Pons (tissue), 1 donor: ENCODE results near the gene PRR3.
"Not testable (repeated sequence)": the region's sequence is repeated elsewhere in the genome, so short reads cannot be mapped to it uniquely, and the experiment has no call there.

ENCODE experiments used
- DNase-seq: peaks from one replicate; pipeline ENCODE4 v3.0.0-alpha.2; 2016; ENCODE audit warnings: low spot score

The PRR3 gene, protein sequence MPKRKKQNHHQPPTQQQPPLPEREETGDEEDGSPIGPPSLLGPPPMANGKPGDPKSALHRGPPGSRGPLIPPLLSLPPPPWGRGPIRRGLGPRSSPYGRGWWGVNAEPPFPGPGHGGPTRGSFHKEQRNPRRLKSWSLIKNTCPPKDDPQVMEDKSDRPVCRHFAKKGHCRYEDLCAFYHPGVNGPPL

DNA sequence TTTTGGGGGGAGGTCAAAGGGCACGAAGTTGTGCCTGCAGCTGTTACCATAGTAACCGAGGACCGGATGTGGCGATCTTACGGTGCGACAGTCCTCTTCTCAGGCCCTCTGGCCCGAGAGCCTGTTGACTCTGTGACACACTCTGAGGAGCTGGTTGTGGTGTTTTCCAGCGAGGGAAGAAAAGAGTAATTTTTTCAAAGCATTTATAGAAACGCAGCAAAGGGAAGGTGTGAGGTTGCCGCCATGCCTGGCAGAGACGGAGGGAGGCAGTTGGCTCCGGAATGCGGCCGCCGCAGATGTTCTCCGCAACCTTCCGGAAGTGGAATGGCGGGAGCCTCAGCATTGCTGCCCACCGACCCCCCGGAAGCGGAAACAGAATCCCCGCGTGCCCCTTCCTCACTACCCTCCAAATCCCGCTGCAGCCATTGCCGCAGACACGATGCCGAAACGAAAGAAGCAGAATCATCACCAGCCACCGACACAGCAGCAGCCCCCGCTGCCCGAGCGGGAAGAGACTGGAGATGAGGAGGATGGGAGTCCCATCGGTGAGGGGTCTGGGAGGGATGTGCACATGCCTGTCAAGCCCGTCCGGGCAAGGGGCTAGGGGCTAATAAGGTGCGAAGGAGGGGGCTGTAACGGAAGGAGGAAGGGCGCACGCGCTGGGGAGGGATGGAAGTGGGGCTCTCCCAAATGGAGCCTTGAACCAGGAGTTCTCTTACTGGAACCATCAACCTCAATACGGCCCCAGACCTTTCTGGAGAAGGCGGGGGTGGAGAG, at the start of gene PRR3:
TSS of gene PRR3 (plus strand) at position 390 of the 777 bp plus-strand sequence. CDS start at position 440, 50 bp downstream.
- DNase-seq: peak; percentile 96

DNA sequence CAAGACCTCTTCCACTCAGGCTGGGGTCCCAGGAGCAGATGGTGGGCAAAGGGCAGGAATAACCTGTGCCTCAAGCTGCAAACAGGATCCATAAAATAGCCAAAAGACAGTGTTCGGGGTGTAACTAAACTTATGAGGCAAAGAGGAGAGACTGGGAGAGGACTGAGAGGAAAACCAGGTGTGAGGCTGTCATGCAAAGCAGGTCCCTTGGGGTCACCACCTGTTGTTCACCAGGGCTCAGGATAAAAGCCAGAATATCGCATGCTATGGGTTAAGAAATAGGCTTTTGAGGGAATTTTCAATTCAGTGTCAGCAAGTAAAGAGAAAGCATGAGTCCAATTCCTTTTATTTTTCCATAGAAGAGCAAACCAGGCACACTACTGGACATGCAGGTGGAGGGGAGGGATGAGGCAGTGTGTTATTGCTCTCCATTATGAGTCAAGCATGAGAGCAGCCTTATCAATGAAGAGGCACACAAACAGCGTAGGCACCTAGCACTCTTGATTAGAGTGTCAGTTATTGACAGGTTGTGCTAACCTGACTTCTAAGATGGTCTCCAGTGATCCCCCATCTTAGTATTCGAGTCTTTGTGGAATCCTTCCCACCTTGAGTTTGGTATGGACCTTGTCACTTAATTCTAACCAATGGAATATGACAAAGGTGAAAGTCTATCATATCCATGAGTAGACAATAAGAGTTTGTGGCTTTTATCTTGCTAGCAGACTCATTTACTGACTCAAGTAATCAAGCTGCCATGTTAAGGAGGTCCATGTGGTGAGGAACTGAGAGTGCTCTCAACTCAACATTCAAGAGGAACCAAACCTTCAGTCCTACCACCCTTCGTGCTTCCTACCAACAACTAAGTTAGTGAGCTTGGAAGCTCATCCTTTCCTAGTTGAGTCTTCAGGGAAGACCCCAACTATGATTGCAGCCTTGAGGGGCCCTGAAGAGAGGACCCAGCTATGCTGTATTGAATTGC, 49.0 kb upstream of the PRR3 start:
- no peak for DNase-seq

DNA sequence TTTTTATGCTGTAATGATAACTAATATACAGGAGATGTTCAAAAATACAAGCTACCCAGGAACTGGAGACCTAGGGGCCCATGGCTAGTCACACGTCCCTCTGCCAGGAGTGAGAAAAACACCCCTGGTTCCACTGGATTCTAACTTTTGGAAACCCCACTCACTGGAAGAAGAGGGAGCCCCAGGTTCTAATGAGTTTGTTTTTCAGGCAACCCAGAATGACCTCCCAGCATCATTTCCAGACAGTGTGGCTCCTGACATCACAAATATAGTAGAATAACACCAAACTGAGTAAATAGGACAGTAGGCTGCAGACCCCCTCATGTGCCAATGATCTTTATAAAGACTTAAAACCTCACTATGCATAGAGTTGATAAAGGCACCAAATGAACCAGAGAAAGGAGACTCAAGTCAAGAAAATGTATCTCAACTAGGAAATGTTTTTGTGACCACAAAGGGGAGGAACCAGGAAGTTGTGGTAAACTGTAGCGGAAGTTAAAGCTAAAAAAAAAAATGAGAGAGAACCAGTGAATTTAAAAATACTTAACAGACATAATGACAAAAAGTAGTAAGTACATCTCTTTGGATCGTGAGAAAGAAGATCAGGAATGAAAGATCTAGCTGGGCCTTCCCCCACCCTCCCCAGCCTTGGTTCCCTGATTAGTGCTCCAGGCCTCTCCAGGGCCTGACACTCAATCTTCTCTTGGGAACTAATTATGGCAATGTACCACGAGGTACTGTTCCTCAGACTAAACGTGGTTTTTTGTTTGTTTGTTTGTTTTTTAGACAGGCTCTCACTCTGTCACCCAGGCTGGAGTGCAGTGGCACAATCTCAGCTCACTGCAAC, 48.0 kb upstream of the PRR3 start:
- peak; percentile 58 for DNase-seq

DNA sequence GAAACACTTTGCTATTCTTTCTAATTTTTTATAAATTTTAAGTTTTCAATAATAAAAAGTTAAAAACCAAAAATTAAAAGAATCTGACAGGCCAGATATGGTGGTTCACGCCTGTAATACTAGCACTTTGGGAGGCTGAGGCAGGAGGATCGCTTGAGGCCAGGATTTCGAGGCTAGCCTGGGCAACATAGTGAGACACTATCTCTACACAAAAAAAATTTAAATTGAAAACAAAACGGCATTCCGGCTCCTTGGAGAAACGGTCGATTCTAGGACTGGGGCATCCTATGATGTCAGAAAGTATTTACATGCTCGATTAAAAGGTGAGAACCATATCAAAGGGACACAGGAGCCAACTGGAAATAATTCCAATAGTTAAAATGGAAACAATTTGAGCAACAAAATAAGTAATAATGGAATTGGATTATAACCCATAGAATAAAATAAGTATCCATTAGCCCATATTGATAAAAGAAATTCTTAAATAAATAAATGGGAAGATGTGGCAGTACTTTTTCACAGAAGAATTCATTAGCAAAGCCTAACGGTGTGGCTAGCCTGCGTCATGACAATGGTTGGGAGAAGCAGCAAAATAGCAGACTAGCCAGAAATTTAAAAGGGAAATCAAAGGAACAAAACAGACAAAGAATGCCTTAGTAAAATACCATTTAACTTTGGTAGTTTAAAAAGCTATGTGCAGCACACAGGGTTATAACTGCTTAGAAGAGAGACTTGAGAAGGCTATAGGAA, 46.5 kb upstream of the PRR3 start:
- no peak for DNase-seq

DNA sequence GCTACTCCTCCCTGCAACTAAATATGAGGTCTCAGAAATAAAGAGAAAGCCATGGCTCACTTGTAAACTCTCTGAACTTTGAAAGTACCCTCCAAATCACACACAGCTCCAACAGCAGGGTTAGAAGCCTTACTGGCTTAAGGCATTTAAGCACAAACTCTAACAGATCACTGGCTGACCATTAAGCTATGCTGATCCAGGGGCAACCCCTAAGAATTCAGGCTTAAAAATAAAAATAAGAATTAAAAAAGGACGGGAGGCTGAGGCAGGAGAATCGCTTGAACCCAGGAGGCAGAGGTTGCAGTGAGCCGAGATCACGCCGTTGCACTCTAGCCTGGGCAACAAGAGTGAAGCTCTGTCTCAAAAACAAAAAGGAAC, 45.9 kb upstream of the PRR3 start:
- DNase-seq: no peak

DNA sequence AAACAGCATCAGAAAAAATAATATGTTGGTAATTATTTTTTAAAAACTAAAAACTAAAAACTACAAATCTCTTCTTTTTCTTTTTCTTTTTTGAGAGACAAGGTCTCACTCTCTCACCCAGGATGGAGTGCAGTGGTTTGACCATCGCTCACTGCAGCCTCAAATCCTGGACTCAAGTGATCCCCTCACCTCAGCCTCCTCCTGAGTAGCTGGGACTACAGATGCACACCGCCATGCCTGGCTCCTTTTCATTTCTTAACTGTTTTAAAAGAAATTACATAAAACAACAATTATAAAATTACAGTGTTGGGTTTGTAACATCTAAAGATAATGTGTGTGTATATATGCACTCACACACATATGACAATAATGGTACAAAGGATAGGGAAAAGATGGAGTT, 43.6 kb upstream of the PRR3 start:
- no peak for DNase-seq

DNA sequence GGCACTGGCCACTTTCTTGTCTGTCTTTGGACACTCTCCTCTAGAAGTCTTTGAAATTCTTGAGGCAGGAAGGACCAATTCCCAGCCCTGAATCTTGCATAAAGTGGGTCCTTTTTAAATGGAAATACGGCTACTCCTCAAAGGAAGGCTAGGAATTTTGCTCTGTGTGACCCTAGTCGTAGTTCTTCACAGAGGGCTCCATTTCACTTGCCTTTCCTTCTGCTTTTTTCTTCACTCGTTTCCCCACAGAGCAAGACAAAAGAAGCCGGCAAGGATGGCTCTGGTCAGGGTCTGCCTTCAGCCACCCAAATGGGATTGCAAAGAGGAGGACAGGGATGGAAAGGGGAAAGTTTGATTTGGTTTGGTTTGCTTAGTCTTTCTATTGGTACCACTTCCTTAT, 42.0 kb upstream of the PRR3 start:
- no peak for DNase-seq

DNA sequence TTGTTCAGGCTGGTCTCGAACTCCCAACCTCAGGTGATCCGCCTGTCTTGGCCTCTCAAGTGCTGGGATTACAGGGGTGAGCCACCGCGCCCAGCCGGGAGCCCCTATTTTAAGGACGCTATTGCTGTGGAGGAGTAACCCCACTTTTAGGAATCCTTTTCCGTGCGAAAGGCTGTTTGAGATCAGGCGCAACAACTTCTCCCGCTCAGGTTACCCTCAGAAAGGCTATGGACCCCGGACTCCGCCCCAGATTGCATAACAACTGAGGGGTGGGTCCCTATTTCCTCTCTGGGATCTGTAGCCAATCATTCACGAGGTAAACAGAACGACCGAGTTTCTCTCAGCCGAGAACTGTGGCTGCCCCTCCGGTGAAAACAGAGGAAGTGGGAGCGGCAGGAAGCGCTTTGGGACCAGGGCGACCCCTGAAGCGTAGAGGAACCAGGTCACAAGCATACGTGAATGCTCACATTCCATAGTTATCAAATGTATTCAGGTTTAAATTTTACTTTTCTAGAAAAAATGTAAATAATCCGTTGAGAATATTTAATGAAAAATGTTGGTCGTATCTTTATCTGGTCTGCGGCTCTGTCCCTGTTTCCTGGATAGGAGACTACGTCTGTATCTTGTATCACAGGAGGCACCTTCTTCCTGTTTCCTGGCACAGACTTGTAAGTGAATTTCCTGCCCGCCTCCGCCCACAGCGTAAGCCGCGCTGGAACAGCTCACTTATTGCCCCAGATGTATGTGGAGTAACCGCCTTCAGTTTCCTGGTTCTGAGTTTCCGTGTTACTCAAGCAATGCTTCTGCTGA, 40.9 kb upstream of the PRR3 start:
- peak; percentile 85 for DNase-seq

DNA sequence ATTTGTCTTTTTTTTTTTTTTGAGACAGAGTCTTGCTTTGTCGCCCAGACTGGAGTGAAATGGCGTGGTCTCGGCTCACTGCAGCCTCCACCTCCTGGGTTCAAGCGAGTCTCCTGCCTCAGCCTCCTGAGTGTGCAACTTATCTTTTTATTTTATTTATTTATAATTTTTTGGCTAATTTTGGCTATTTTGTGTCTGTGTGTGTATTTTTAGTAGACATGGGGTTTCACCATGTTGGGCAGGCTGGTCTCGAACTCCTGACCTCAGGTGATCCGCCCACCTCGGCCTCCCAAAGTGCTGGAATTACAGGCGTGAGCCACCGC, 40.4 kb upstream of the PRR3 start:
- not testable (repeated sequence) for DNase-seq

DNA sequence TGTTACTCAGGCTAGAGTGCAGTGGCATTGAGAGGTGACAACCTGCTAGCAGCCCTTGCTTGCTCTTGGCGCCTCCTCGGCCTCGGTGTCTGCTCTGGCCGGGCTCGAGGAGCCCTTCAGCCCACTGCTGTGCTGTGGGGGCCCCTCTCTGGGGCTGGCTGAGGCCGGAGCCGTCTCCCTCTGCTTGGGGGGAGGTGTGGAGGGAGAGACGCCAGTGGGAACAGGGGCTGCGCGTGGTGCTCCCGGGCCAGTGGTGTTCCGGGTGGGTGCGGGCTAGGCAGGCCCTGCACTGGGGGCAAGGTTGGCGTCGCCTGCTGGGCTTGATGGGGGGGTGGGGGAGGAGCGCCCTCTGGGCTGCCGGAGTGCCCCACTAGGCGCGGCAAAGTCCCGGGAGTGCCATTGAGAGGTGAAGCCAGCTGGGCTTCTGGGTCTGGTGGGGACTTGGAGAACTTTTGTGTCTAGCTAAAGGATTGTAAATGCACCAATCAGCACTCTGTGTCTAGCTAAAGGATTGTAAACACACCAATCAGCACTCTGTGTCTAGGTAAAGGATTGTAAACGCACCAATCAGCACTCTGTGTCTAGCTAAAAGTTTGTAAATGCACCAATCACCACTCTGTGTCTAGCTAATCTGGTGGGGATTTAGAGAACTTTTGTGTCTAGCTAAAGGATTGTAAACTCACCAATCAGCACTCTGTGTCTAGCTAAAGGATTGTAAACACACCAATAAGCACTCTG, 39.2 kb upstream of the PRR3 start:
- not testable (repeated sequence) for DNase-seq

DNA sequence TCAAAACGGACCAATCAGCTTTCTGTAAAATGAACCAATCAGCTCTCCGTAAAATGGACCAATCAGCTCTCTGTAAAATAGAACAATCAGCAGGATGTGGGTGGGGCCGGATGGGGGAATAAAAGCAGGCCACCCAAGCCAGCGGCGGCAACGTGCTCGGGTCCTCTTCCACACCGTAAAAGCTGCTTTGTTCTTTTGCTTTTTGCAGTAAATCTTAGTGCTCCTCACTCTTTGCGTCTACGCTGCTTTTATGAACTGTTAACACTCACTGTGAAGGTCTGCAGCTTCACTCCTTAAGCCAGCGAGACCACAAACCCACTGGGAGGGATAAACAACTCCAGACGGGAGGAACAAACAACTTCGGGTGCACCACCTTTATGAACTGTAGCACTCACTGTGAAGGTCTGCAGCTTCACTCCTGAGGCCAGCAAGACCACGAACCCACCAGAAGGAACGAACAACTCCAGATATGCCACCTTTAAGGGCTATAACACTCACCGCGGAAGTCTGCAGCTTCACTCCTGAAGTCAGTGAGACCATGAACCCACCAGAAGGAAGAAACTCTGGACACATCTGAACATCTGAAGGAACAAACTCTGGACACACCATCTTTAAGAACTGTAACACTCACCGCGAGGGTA, 38.5 kb upstream of the PRR3 start:
- not testable (repeated sequence) for DNase-seq

DNA sequence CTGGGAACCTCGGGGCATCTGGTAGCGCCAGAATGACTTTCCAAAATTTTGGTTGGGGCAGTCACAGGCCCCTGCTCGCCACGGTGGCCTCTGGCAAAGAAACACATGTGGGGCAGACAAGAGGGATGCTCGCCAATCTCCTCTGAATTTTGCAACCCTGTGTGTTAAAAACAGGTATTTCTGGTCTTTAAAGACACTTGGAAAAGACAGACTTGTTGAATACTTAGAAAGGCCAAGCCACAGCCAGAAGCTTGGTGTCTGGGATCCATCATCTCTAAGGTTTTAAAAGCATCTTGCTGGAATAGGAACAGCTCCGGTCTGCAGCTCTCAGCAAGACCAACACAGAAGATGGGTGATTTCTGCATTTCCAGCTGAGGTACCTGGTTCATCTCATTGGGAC, 36.6 kb upstream of the PRR3 start:
- no peak for DNase-seq

DNA sequence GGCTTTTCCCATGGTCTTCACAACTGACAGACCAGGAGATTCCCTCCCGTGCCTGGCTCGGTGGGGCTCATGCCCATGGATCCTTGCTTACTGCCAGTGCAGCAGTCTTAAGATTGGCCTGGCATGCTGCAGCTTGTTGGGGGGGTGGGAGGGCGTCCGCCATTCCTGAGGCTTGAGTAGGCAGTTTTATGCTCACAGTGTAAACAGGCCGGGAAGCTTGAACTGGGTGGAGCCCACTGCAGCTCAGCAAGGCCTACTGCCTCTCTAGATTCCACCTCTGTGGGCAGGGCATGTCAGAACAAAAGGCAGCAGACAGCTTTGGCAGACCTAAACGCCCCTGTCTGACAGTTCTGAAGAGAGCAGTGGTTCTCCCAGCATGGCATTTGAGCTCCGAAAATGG, 36.0 kb upstream of the PRR3 start:
- DNase-seq: not testable (repeated sequence)

DNA sequence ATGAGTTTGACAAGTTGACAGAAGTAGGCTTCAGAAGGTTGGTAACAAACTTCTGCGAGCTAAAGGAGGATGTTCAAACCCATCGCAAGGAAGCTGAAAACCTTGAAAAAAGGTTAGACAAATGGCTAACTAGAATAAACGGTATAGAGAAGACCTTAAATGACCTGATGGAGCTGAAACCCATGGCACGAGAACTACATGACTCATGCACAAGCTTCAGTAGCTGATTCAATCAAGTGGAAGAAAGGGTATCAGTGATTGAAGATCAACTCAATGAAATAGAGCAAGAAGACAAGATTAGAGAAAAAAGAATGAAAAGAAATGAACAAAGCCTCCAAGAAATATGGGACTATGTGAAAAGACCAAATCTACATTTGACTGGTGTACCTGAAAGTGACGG, 35.1 kb upstream of the PRR3 start:
- not testable (repeated sequence) for DNase-seq

DNA sequence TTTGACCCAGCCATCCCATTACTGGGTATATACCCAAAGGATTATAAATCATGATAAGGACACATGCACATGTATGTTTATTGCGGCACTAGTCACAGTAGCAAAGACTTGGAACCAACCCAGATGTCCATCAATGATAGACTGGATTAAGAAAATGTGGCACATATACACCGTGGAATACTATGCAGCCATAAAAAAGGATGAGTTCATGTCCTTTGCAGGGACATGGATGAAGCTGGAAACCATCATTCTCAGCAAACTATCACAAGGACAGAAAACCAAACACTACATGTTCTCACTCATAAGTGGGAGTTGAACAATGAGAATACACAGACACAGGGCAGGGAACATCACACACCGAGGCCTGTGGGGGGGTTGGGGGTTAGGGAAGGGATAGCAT, 30.7 kb upstream of the PRR3 start:
- not testable (repeated sequence) for DNase-seq

DNA sequence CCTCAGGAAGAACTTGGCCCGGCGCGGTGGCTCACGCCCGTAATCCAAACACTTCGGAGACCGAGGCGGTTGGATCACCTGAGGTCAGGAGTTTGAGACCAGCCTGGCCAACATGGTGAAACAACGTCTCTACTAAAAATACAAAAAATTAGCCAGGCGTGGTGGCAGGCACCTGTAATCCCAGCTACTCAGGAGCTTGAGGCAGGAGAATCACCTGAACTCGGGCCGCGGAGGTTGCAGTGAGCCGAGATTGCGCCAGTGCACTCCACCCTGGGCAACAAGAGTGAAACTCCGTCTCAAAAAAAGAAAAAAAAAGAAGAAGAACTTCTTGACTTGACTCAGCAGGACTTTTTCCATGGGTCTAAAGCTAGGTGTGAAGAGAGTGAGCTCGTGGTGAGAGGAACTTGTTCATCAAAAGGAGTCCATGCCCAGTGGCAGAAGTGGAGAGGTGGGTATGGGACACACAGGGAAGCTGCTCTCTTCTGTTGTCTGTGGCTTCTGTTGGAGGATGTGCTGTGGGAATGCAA, 27.7 kb upstream of the PRR3 start:
- DNase-seq: not testable (repeated sequence)

DNA sequence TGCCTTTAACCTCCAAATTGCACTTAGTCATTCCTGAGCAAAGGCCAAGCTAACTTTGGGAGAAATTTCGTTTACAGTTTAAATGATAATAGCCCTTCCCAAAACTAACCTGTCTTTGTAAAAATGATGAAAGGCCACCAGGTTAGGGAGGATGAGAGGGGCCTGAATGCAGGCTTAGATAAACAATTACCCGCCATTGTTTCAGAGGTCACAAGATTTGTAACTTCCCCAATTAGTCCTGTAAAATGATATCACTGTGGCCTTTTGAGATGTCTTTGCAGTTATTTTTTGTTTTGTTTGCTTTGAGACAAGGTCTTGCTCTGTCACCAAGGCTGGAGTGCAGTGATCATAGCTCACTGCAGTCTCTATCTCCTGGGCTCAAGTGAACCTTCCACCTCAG, 27.1 kb upstream of the PRR3 start:
- DNase-seq: no peak

DNA sequence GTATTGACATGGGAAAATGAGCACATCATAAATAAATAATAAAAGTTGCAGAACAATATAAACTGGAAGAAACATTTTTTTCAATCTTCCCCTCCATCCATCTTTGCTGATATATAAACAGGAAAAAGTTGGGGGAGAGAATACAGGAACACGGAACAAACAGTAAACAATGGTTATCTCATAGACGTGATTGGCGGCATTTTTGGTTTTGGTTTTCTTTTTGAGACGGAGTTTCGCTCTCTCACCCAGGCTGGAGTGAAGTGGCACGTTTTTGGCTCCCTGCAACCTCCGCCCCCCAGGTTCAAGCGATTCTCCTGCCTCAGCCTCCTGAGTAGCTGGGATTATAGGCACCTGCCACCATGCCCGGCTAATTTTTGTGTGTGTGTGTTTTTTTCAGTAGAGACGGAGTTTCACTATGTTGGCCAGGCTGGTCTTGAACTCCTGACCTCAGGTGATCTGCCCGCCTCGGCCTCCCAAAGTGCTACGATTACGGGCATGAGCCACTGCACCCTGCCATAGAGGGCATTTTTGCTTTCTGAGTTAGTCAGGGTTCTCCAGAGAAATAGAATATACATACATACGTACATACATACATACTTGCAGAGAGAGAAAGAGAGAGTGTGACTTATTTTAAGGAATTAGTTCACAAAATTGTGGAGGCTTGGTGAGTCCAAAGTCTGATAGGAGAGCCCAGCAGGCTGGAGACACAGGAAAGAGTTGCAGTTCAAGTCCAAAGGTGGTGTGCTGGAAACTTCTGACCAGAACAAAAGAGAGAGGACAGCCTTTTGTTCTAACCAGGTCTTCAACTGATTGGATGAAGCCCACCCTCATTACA, 23.4 kb upstream of the PRR3 start:
- no peak for DNase-seq
